GM21717 (cell line): ENCODE results near the gene PGAP1.

Experiments
- ATAC-seq: cut with Tn5 transposase; IDR thresholded peaks from one replicate; pipeline ENCODE4 v1.9.1; 2021; ENCODE audit warnings: mild to moderate bottlenecking, moderate library complexity; ENCODE audit not compliant: unreplicated experiment

Gene PGAP1

DNA sequence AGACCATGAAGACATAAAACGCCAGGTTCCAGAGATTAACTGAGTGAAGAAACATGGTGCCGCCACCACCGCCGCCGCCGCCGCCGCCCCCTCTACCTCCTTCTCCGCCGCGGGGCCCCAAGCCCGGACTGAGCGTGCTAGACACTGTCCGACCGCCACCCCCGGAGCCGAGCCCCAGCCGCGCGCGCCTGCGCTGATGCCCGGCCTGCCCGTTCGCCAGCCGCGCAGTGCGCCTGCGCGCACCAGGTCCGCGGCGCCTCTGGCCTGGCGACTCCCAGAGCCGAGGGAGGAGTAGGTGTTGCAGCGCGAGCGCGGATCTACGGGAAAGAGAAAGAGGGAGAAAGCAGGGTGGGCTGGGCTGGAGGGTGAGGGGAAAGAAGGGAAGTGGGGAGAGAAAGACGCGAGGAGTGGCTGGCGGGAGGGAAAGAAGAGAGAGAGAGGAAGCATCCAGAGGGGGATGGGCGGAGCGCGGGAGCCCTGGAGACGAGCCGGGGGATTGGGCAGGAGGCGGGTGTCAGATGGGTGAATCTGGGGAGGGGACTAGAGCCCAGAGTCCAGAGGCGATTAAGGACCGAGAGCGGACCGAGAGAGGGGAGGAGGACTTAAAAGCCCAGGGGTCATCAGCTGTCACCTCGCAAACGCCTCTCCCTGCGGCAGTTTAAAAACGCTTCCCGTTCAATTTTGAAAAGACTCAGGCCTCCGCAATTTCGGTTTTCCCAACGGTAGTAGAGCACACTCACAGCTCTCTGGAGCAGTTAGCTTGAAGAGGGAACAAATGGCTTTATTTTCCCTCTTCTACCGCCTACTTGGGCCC, at the start of gene PGAP1:
TSS of gene PGAP1 (minus strand) at position 146 of the 814 bp plus-strand sequence. CDS start at position 55, 91 bp downstream.
- ATAC-seq = peak; percentile 86

GRCh38 chr2:196974970-196975369, 48.5 kb upstream of the PGAP1 start:
- no peak for ATAC-seq

- no peak for ATAC-seq
Measured at GRCh38 chr2:196971574-196972279, 45.2 kb upstream of the PGAP1 start.

DNA sequence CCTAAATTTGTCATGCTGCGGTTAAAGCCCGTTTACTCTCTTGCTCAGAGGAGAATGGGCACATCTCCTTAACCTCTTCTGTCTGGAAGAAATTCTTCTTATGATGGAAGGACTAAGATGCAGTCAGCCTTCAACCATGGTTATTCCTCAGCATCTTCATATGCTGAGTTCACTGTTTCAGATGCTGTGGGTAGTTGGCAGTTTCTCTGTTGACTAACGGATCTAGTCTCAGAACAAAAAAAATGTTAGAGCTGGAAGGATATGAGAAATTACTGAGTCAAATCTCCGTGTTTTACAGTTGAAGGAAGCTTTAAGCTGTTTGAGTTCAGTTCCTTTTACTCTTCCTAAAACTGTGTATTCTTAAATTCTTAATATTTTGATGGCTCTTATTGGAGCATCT, 43.6 kb upstream of the PGAP1 start:
- ATAC-seq = no peak

GRCh38 chr2:196968516-196968915, 42.0 kb upstream of the PGAP1 start:
- ATAC-seq = no peak

GRCh38 chr2:196967775-196968174, 41.3 kb upstream of the PGAP1 start:
- no peak for ATAC-seq

- ATAC-seq = no peak
Measured at GRCh38 chr2:196967116-196967515, 40.6 kb upstream of the PGAP1 start.

- no peak for ATAC-seq
Measured at GRCh38 chr2:196966061-196966460, 39.6 kb upstream of the PGAP1 start.

DNA sequence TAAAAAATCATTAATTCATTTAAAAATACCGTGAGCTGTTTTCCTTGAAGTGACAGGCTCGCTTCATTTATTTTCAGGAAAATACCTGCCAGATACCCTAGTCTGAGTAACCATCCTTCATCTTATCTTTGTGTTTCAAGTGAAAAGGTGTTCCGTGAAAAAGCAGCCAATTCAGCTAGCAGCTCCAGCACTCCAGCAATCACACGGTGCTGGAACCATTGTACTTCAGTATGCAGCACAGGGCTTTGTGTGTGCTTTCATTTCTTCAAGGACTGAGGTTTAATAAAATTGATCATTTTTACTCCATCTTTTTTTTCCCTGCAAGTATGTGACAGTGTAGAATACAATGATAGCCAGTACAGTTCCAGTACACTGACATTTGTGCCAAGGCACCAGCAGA, 39.1 kb upstream of the PGAP1 start:
- ATAC-seq = no peak

- no peak for ATAC-seq
Measured at GRCh38 chr2:196963961-196964360, 37.5 kb upstream of the PGAP1 start.

- no peak for ATAC-seq
Measured at GRCh38 chr2:196963043-196963442, 36.5 kb upstream of the PGAP1 start.

GRCh38 chr2:196962325-196962724, 35.8 kb upstream of the PGAP1 start:
- no peak for ATAC-seq

- ATAC-seq = peak; percentile 95
Measured at GRCh38 chr2:196961889-196962288, 35.4 kb upstream of the PGAP1 start.

DNA sequence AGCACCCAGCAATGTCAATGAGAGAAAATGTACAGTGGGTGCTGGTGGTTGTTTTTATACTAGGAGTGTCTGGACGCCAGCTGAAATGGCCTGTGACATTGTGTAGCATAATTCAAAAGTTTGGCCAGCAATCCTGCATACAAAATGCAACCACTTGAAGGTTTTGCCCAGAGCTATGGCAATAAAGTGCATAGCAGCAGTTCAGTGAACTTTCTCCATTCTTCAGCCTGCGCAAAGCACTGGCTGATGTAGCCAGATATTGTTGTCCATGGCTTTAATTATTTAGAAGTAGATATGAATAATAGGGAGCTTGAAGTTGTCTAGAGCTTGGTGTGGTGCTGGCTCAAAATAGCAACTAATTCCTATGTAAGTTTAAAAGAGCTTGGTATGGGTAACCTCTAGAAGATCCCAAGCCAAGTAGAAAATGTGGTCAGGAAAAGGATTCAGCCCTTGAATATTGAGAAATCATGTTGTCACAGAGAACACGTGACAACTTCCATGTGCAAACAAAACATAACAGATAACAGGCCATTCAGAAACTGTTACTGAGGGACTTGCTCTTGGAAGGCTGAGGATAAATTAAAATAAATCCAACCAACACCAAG, 33.3 kb upstream of the PGAP1 start:
- ATAC-seq = no peak

DNA sequence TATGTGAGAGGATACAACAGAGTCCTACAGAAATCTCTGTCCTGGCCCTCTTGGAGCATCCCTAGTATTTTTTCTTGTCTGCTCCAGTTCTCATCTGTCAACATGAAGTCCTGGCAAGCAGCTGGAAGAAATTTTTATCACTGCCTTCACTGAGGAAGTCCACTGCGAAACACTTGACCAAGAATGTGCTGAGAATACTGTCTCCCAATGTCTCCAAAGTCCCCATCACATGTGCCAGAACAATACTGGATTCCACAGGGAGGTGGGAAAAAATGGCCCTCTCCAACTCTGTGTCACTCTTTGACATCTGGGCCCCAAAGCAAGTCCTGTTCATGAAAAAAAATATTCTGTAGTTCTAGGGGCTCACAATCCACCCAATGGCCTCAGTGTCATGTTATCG, 32.8 kb upstream of the PGAP1 start:
- no peak for ATAC-seq

DNA sequence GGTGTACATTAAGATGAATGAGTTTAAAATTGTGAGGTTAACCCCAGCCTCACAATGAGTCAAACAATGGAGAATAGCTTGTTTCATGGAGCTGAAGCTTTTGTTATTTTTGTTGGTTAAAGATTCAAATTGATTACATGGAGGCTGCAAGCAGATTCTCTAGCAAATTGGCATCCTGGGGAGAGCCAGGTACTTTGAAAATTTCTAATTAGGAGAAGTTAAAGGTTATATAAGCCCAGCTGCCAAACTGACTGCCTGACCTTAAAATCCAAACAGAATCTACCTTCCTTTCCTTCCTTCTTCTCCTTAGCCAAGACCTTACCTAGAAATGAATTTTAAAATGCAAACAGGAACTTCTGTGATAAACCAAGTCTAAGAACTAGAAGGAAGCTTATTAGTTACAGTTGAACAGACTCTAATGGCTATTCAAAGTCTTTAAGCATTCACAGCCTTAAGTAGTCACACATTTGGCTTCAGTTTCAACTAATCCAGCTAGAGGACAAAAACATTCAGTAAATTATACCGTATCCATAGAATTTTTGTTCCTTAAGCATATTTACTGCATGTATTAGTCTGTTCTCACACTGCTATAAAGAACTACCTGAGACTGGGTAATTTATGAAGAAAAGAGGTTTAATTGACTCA, 31.5 kb upstream of the PGAP1 start:
- ATAC-seq = no peak

GRCh38 chr2:196957442-196957841, 30.9 kb upstream of the PGAP1 start:
- no peak for ATAC-seq

- ATAC-seq = no peak
Measured at GRCh38 chr2:196956069-196956468, 29.6 kb upstream of the PGAP1 start.

DNA sequence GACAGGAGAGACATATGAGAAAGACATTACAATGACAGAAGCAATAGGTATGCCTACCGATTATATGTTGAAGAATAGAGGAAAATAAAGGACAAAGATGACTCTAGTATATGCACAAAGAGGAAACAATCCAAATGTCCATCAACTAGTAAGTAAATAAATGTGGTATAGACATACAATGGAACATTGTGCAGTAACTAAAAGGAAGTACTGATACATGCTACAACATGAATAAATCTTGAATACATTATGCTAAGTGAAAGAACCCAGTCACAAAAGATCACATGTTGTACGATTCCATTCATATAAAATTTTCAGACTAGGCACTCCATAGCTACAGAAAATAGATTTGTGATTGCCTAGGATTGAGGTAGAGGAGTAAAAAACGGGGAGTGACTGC, 28.5 kb upstream of the PGAP1 start:
- ATAC-seq = no peak

DNA sequence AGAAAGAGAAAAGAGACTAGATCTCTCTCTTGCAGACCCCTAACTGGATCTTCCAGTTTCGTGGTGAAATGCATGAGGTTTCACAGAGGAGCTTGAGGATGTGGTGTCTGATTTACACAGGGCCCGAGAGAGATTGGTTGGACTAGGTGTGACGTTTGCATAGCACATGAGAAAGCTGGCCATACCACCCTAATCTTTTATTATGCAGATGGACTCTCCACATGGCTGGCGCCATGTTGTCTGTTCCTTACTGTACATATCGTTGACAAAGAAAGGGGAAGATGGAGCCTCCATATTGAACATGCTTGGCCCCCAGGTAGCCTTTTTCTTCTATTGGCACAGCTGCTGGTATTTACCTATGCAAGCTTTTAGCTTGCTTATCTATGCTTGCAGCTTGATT, 27.5 kb upstream of the PGAP1 start:
- no peak for ATAC-seq

GRCh38 chr2:196952936-196953335, 26.4 kb upstream of the PGAP1 start:
- no peak for ATAC-seq
